PC-9 (cell line): ENCODE data around the gene C19orf18.

Source experiments
- CTCF ChIP-seq: fragments of 200-600 bp; sonication (generic); conservative IDR thresholded peaks from 2 replicates; pipeline ENCODE4 v1.6.1; 2017; ENCODE audit warnings: mixed run types, antibody characterized with exemption, mild to moderate bottlenecking, moderate library complexity
- EZH2 ChIP-seq: fragments of 200-600 bp; sonication (generic); IDR thresholded peaks from 2 replicates; pipeline ENCODE4 v1.8.0; 2017; ENCODE audit warnings: antibody characterized with exemption, low read depth

- no peak for TF ChIP-seq CTCF
- TF ChIP-seq EZH2 = no peak
Observed at GRCh38 chr19:57935731-57936130, 38.6 kb downstream of the C19orf18 start.
